ENCODE data around the gene ALLC. TPM values are rescaled to one million over a fixed set of nuclear protein-coding genes. Genes with fewer than 3 reads are reported as not detected.

ALLC gene
- total and polyA plus RNA-seq, 9 of the 15 experiments (the other 6 are each of a cell fraction or from before 2014, with no cell fraction given) = not detected

DNA sequence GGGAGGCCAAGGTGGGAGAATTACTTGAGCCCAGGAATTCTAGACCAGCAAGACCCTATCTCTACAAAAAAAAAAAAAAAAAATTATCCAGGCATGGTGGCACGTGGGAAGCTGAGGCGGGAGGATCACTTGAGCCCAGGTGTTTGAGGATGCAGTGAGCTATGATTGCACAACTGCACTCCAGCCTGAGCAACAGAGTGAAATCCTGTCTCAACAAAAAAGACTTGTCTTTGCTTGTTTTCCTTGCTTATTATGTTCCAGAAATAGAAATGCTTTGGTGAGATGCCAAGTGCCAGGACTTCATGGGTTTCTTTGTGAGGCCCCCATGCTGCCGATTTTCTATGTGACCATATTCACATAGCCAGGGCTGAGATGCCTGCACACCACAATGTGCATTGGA lies 54.4 kb downstream of the ALLC start:
- Histone ChIP-seq H2AFZ (ENCODE audit: low read depth, low read length) (no peak overlapping the region), H4K20me1 (replicated peaks; ENCODE audit: control insufficient read depth, insufficient read depth, low read length) (no peaks in the 10 kb centered on the region), H3K36me3 (ENCODE audit: control insufficient read depth, insufficient read depth, low read length) (no peaks in the 10 kb centered on the region), H3K79me2 (ENCODE audit: control insufficient read depth, insufficient read depth, low read length) (no peaks in the 10 kb centered on the region), H3K27me3 (ENCODE audit: control insufficient read depth in 2 of 2, insufficient read depth in 2 of 2, low read length in 2 of 2) (peaks cover 4 to 5% of the 10 kb centered on the region in 2 experiments; a peak in 2 of 5 replicates), H3K4me2 (ENCODE audit: insufficient read depth, low read length) (no peak overlapping the region), H3K4me1 (replicated peaks in 1 of 2; ENCODE audit: control insufficient read depth in 2 of 2, insufficient read depth in 2 of 2, low read length in 2 of 2) (no peaks in the 10 kb centered on the region), H3K9me3 (replicated peaks; ENCODE audit: control insufficient read depth, insufficient read depth, low read depth, low read length) (no peaks in the 10 kb centered on the region), H3K9me1 (ENCODE audit: control insufficient read depth, insufficient read depth, low read length) (no peaks in the 10 kb centered on the region), H3K4me3 (no peak overlapping the region), H3K27ac (ENCODE audit: extremely low read depth, low read depth, low read length) (no peak overlapping the region), H3K9ac (ENCODE audit: insufficient read depth in 1 of 2, low read depth in 2 of 2, low read length in 2 of 2) (no peak overlapping the region)
- in situ Hi-C loops (cut with MboI) = no loop called here
- ChIA-PET POLR2A (interaction anchor here (0.6 kb wide), 2 partner anchors 9 to 118 kb away, joined by 3 read pairs; partner anchors contain the start of gene DCDC2C), CTCF (ENCODE audit: low intra/inter-chr PET ratio) (no interaction called here)
- DNase-seq (ENCODE audit: extremely low read depth in 1 of 4, low spot score in 3 of 4) = no peak
- no peak for TF ChIP-seq SETDB1 (IDR thresholded peaks at IDR 0.05; ENCODE audit: low read length)
- 0 out of 2 replicates have a peak, but pooled peaks have one; percentile 9 for TF ChIP-seq CEBPB (tag; IDR thresholded peaks at IDR 0.05)
- intact Hi-C loops (cut with micrococcal nuclease) = no loop called here
- ATAC-seq = no peak
- WGBS (ENCODE audit: insufficient coverage, low coverage, missing lambda C conversion rate) = 0% methylated on average over 3 of the region's 3 CpGs
- no TSS peak for BruUV-seq (replicated peaks)
- FAIRE-seq = no peak

DNA sequence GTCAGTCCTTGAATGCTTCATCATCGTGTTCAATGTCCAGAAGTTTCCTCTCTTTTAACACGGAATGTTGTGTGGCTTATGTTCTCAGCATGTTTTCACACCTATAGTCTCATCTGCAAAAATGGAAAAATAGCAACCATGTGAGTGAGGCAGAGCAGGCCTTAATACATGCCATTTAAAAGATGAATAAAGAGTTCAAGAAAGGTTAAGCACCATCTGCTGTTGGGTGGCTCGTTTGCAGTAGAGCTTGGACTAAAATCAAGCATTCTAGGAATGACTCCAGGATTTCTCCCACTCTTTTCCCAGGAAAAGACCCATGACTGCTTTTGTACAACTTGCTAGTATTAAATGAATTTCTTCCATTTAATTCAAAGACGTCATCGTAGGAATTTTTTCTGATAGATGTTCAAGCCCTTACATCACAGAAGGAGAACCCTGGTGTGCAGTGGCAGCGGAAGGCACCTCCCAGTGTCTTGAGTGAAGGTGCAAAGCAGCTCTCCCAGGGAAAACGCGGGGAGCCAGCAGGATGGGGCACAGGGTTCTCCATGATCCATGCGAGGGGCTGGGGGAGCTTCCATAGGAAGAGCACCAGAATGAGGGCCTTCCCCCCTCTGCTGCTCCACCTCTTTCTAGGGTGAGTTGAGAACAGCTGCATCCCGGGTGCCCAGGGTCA lies 55.0 kb downstream of the ALLC start:
- CTCF ChIA-PET (ENCODE audit: low intra/inter-chr PET ratio) = no interaction called here
- no peak overlapping the region for H3K27ac ChIP-seq (ENCODE audit: extremely low read depth, low read depth, low read length)
- POLR2A ChIA-PET = interaction anchor here (0.6 kb wide), 2 partner anchors 10 to 117 kb away, joined by 3 read pairs; partner anchors contain the start of gene DCDC2C
- TF ChIP-seq ZNF324 (CRISPR knock-in tag; IDR thresholded peaks at IDR 0.05) (no peak), HNRNPK (IDR thresholded peaks at IDR 0.05; ENCODE audit: low read depth, low read length, poor library complexity, severe bottlenecking) (no peak), FOXJ2 (tag; IDR thresholded peaks at IDR 0.05) (no peak), OTX1 (CRISPR knock-in tag; IDR thresholded peaks at IDR 0.05) (no peak), ZNF165 (CRISPR knock-in tag; IDR thresholded peaks at IDR 0.05; ENCODE audit: borderline replicate concordance) (no peak), CXXC5 (CRISPR knock-in tag; IDR thresholded peaks at IDR 0.05) (no peak), MYNN (IDR thresholded peaks at IDR 0.05) (no peak), MYNN (CRISPR knock-in tag; IDR thresholded peaks at IDR 0.05) (no peak), C11orf30 (IDR thresholded peaks at IDR 0.05; ENCODE audit: low read depth) (no peak), ZNF717 (CRISPR knock-in tag; IDR thresholded peaks at IDR 0.05) (no peak)
- TF ChIP-seq, protein P1, sequence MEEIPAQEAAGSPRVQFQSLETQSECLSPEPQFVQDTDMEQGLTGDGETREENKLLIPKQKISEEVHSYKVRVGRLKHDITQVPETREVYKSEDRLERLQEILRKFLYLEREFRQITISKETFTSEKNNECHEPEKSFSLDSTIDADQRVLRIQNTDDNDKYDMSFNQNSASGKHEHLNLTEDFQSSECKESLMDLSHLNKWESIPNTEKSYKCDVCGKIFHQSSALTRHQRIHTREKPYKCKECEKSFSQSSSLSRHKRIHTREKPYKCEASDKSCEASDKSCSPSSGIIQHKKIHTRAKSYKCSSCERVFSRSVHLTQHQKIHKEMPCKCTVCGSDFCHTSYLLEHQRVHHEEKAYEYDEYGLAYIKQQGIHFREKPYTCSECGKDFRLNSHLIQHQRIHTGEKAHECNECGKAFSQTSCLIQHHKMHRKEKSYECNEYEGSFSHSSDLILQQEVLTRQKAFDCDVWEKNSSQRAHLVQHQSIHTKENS (CRISPR knock-in tag; IDR thresholded peaks at IDR 0.05) = no peak
- TF ChIP-seq, protein P2, sequence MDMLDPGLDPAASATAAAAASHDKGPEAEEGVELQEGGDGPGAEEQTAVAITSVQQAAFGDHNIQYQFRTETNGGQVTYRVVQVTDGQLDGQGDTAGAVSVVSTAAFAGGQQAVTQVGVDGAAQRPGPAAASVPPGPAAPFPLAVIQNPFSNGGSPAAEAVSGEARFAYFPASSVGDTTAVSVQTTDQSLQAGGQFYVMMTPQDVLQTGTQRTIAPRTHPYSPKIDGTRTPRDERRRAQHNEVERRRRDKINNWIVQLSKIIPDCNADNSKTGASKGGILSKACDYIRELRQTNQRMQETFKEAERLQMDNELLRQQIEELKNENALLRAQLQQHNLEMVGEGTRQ (CRISPR knock-in tag; IDR thresholded peaks at IDR 0.05) = no peak
- TF ChIP-seq, protein P3, sequence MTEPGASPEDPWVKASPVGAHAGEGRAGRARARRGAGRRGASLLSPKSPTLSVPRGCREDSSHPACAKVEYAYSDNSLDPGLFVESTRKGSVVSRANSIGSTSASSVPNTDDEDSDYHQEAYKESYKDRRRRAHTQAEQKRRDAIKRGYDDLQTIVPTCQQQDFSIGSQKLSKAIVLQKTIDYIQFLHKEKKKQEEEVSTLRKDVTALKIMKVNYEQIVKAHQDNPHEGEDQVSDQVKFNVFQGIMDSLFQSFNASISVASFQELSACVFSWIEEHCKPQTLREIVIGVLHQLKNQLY (CRISPR knock-in tag; conservative IDR thresholded peaks at IDR 0.05) = no peak

More for the DNA sequence above, 55.0 kb downstream of the ALLC start:
- Histone ChIP-seq H3K4me2 (ENCODE audit: insufficient read depth, low read length) (no peak overlapping the region), H3K4me1 (replicated peaks in 1 of 2; ENCODE audit: control insufficient read depth in 2 of 2, insufficient read depth in 2 of 2, low read length in 2 of 2) (no peaks in the 10 kb centered on the region), H3K27me3 (ENCODE audit: control insufficient read depth in 2 of 2, insufficient read depth in 2 of 2, low read length in 2 of 2) (peaks cover under 1 to 5% of the 10 kb centered on the region in 2 experiments; a peak in 1 of 5 replicates), H3K4me3 (no peak overlapping the region), H3K9me3 (replicated peaks; ENCODE audit: control insufficient read depth, insufficient read depth, low read depth, low read length) (no peaks in the 10 kb centered on the region), H3K79me2 (ENCODE audit: control insufficient read depth, insufficient read depth, low read length) (no peaks in the 10 kb centered on the region), H2AFZ (ENCODE audit: low read depth, low read length) (no peak overlapping the region), H4K20me1 (replicated peaks; ENCODE audit: control insufficient read depth, insufficient read depth, low read length) (no peaks in the 10 kb centered on the region), H3K9ac (ENCODE audit: insufficient read depth in 1 of 2, low read depth in 2 of 2, low read length in 2 of 2) (no peak overlapping the region), H3K36me3 (ENCODE audit: control insufficient read depth, insufficient read depth, low read length) (no peaks in the 10 kb centered on the region), H3K9me1 (ENCODE audit: control insufficient read depth, insufficient read depth, low read length) (no peaks in the 10 kb centered on the region)
- FAIRE-seq (no peak), DNase-seq (ENCODE audit: extremely low read depth in 1 of 4, low spot score in 3 of 4) (no peak), ATAC-seq (no peak)
- intact Hi-C loops (cut with micrococcal nuclease) = no loop called here
- no TSS peak for BruUV-seq (replicated peaks)
- WGBS (ENCODE audit: insufficient coverage, low coverage, missing lambda C conversion rate) = 0% methylated on average over 10 of the region's 10 CpGs
- in situ Hi-C loops (cut with MboI) = no loop called here

Data from K562 (cell line).